KOPT-K1 (cell line): ENCODE data around the gene GDPD4.

Experiments
- H3K27ac ChIP-seq: fragments of 200-600 bp; sonication (generic); 2 replicates; pipeline ENCODE4 v1.5.1; 2016; ENCODE audit warnings: antibody characterized with exemption, mild to moderate bottlenecking, low read depth, low read length; ENCODE audit not compliant: poor library complexity, severe bottlenecking
- H3K36me3 ChIP-seq: fragments of 200-600 bp; sonication (generic); 2 replicates; pipeline ENCODE4 v1.5.1; 2017; ENCODE audit warnings: antibody characterized with exemption, mild to moderate bottlenecking, low read length, moderate library complexity; ENCODE audit not compliant: insufficient read depth
- H3K9me3 ChIP-seq: fragments of 200-600 bp; sonication (generic); 2 replicates; pipeline ENCODE4 v1.5.1; 2017; ENCODE audit warnings: antibody characterized with exemption, low read length, mild to moderate bottlenecking; ENCODE audit not compliant: insufficient read depth, poor library complexity, severe bottlenecking

Gene GDPD4

GRCh38 chr11:77175869-77176539 is 125.5 kb downstream of the GDPD4 start:
- Histone ChIP-seq H3K9me3 (no peaks in the 10 kb centered on the region), H3K36me3 (no peaks in the 10 kb centered on the region), H3K27ac (no peak overlapping the region)

GRCh38 chr11:77175021-77175842 is 126.3 kb downstream of the GDPD4 start:
- H3K27ac ChIP-seq: no peak overlapping the region
- H3K9me3 ChIP-seq: no peaks in the 10 kb centered on the region
- no peaks in the 10 kb centered on the region for H3K36me3 ChIP-seq

- no peaks in the 10 kb centered on the region for H3K36me3 ChIP-seq
- no peak overlapping the region for H3K27ac ChIP-seq
- no peaks in the 10 kb centered on the region for H3K9me3 ChIP-seq
These were observed 126.9 kb downstream of the GDPD4 start for GRCh38 chr11:77174559-77174958.

GRCh38 chr11:77173494-77173893 is 128.0 kb downstream of the GDPD4 start:
- no peak overlapping the region for H3K27ac ChIP-seq
- no peaks in the 10 kb centered on the region for H3K36me3 ChIP-seq

GRCh38 chr11:77172666-77172982 is 128.9 kb downstream of the GDPD4 start:
- Histone ChIP-seq H3K27ac (no peak overlapping the region), H3K36me3 (no peaks in the 10 kb centered on the region), H3K9me3 (no peaks in the 10 kb centered on the region)

More at GRCh38 chr11:77173494-77173893, 128.0 kb downstream of the GDPD4 start:
- H3K9me3 ChIP-seq: no peaks in the 10 kb centered on the region

GRCh38 chr11:77171885-77172665 is 129.4 kb downstream of the GDPD4 start:
- Histone ChIP-seq H3K27ac (no peak overlapping the region), H3K9me3 (no peaks in the 10 kb centered on the region), H3K36me3 (no peaks in the 10 kb centered on the region)

- Histone ChIP-seq H3K9me3 (no peaks in the 10 kb centered on the region), H3K36me3 (no peaks in the 10 kb centered on the region), H3K27ac (no peak overlapping the region)
These were observed 130.2 kb downstream of the GDPD4 start for GRCh38 chr11:77171254-77171653.

GRCh38 chr11:77170107-77170506 is 131.4 kb downstream of the GDPD4 start:
- H3K27ac ChIP-seq: no peak overlapping the region
- H3K9me3 ChIP-seq: no peaks in the 10 kb centered on the region
- H3K36me3 ChIP-seq: no peaks in the 10 kb centered on the region

- H3K27ac ChIP-seq: no peak overlapping the region
- H3K9me3 ChIP-seq: no peaks in the 10 kb centered on the region
- H3K36me3 ChIP-seq: no peaks in the 10 kb centered on the region
These were observed 133.7 kb downstream of the GDPD4 start for GRCh38 chr11:77167791-77168190.

- no peaks in the 10 kb centered on the region for H3K36me3 ChIP-seq
- no peak overlapping the region for H3K27ac ChIP-seq
- no peaks in the 10 kb centered on the region for H3K9me3 ChIP-seq
These were observed 134.3 kb downstream of the GDPD4 start for GRCh38 chr11:77167111-77167626.
